SK-N-SH treated with all-trans-retinoic acid at 6 μM for 48 hours (cell line): ENCODE measurements around the gene EHMT2.
"Not testable (repeated sequence)": the region's sequence is repeated elsewhere in the genome, so short reads cannot be mapped to it uniquely, and the experiment has no call there.

Source experiments
- ATAC-seq: fragments of 200-7000 bp; cut with Tn5 transposase; 3 replicates; pipeline ENCODE4 v1.9.1; 2020; ENCODE audit warnings: mild to moderate bottlenecking, moderate library complexity
- ARNTL ChIP-seq: fragments of 450-650 bp; formaldehyde crosslinking; IDR thresholded peaks from 2 replicates; pipeline ENCODE4 v1.5.0; 2020; ENCODE audit warnings: low read depth, mild to moderate bottlenecking, moderate library complexity, borderline replicate concordance
- BACH2 ChIP-seq: fragments of 250-450 bp; sonication (Bioruptor Pico); IDR thresholded peaks from 2 replicates; pipeline ENCODE4 v1.9.0; 2021; ENCODE audit warnings: mild to moderate bottlenecking, borderline replicate concordance
- CSDC2 ChIP-seq: fragments of 250-450 bp; sonication (Bioruptor Pico); IDR thresholded peaks from 2 replicates; pipeline ENCODE4 v1.5.0; 2020; ENCODE audit warnings: mild to moderate bottlenecking, moderate library complexity
- ESRRG ChIP-seq: fragments of 250-450 bp; sonication (Bioruptor Pico); IDR thresholded peaks from 2 replicates; pipeline ENCODE4 v1.6.1; 2021; ENCODE audit warnings: mild to moderate bottlenecking
- GLIS3 ChIP-seq: fragments of 250-450 bp; sonication (Bioruptor Pico); IDR thresholded peaks from 2 replicates; pipeline ENCODE4 v1.5.0; 2020; ENCODE audit warnings: mild to moderate bottlenecking, moderate library complexity
- ISL1 ChIP-seq: fragments of 250-450 bp; sonication (Bioruptor Pico); IDR thresholded peaks from 2 replicates; pipeline ENCODE4 v2.1.2; 2022; ENCODE audit warnings: mild to moderate bottlenecking, moderate library complexity
- OSR1 ChIP-seq: fragments of 250-450 bp; sonication (Bioruptor Pico); IDR thresholded peaks from 2 replicates; pipeline ENCODE4 v1.8.0; 2022; ENCODE audit warnings: moderate library complexity, mild to moderate bottlenecking, inconsistent platforms
- PPARA ChIP-seq: fragments of 250-450 bp; sonication (Bioruptor Pico); IDR thresholded peaks from 2 replicates; pipeline ENCODE4 v1.5.0; 2020; ENCODE audit warnings: mild to moderate bottlenecking, borderline replicate concordance
- RARB ChIP-seq: fragments of 250-450 bp; sonication (Bioruptor Pico); IDR thresholded peaks from 2 replicates; pipeline ENCODE4 v1.8.0; 2021; ENCODE audit warnings: mild to moderate bottlenecking, moderate library complexity
- SNAI2 ChIP-seq: fragments of 250-450 bp; sonication (Bioruptor Pico); IDR thresholded peaks from 2 replicates; pipeline ENCODE4 v1.5.0; 2020; ENCODE audit warnings: mild to moderate bottlenecking, moderate library complexity
- TCF4 ChIP-seq: fragments of 250-450 bp; sonication (Bioruptor Pico); IDR thresholded peaks from 2 replicates; pipeline ENCODE4 v1.8.0; 2021; ENCODE audit warnings: mild to moderate bottlenecking, moderate library complexity, borderline replicate concordance
- TOX ChIP-seq: fragments of 250-450 bp; sonication (Bioruptor Pico); IDR thresholded peaks from 2 replicates; pipeline ENCODE4 v1.8.0; 2021; ENCODE audit warnings: mild to moderate bottlenecking, moderate library complexity, borderline replicate concordance
- ZC3H10 ChIP-seq: fragments of 250-450 bp; sonication (Bioruptor Pico); IDR thresholded peaks from 2 replicates; pipeline ENCODE4 v1.5.1; 2021; ENCODE audit warnings: mild to moderate bottlenecking, moderate library complexity
- ZFP3 ChIP-seq: fragments of 250-450 bp; sonication (Bioruptor Pico); IDR thresholded peaks from 2 replicates; pipeline ENCODE4 v1.5.0; 2020; ENCODE audit warnings: mild to moderate bottlenecking, moderate library complexity
- ZFP30 ChIP-seq: fragments of 450-650 bp; formaldehyde crosslinking; IDR thresholded peaks from 2 replicates; pipeline ENCODE4 v1.5.0; 2022; ENCODE audit warnings: mild to moderate bottlenecking, moderate library complexity
- ZNF565 ChIP-seq: fragments of 450-650 bp; formaldehyde crosslinking; conservative IDR thresholded peaks from 2 replicates; pipeline ENCODE4 v1.5.0; 2020; ENCODE audit warnings: low read depth, mild to moderate bottlenecking, moderate library complexity
- ZNF70 ChIP-seq: fragments of 450-650 bp; formaldehyde crosslinking; IDR thresholded peaks from 2 replicates; pipeline ENCODE4 v1.5.0; 2020; ENCODE audit warnings: mild to moderate bottlenecking, moderate library complexity
- TF ChIP-seq, protein P1 (sequence below): fragments of 250-450 bp; sonication (Bioruptor Pico); IDR thresholded peaks from 2 replicates; pipeline ENCODE4 v1.8.0; 2021; ENCODE audit warnings: low read depth, mild to moderate bottlenecking, moderate library complexity, borderline replicate concordance
- TF ChIP-seq, protein P2 (sequence below): fragments of 250-450 bp; sonication (Bioruptor Pico); IDR thresholded peaks from 2 replicates; pipeline ENCODE4 v1.5.0; 2020; ENCODE audit warnings: mild to moderate bottlenecking, moderate library complexity
- TF ChIP-seq, protein P3 (sequence below): fragments of 250-450 bp; sonication (Bioruptor Pico); IDR thresholded peaks from 2 replicates; pipeline ENCODE4 v1.5.1; 2021; ENCODE audit warnings: mild to moderate bottlenecking, moderate library complexity
- TF ChIP-seq, protein P4 (sequence below): fragments of 250-450 bp; sonication (Bioruptor Pico); IDR thresholded peaks from 2 replicates; pipeline ENCODE4 v1.5.1; 2020; ENCODE audit warnings: low read depth, mild to moderate bottlenecking, moderate library complexity
- TF ChIP-seq, protein P5 (sequence below): fragments of 250-450 bp; sonication (Bioruptor Pico); IDR thresholded peaks from 2 replicates; pipeline ENCODE4 v1.8.0; 2020; ENCODE audit warnings: mild to moderate bottlenecking, moderate library complexity, borderline replicate concordance

Gene EHMT2

DNA sequence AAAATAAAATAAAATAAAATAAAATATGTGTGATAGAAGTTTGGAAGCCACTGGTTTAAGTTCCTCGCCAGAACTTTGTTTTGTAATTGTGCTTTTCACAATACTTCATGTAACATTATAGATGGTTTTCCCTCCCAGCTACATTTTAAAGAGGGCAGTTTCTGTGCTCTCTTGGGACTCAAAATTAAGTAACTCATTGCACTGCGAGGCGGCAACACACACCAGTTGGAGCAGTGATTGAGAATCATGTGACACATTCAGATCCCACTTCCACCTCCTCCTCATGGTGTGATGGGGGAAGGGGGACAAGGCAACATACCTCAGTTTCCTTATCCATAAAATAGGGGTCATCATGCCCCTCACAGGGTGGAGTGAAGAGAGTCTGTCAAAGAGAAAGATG, 37.5 kb upstream of the EHMT2 start:
- no peak for ATAC-seq
- TF ChIP-seq, protein P1, sequence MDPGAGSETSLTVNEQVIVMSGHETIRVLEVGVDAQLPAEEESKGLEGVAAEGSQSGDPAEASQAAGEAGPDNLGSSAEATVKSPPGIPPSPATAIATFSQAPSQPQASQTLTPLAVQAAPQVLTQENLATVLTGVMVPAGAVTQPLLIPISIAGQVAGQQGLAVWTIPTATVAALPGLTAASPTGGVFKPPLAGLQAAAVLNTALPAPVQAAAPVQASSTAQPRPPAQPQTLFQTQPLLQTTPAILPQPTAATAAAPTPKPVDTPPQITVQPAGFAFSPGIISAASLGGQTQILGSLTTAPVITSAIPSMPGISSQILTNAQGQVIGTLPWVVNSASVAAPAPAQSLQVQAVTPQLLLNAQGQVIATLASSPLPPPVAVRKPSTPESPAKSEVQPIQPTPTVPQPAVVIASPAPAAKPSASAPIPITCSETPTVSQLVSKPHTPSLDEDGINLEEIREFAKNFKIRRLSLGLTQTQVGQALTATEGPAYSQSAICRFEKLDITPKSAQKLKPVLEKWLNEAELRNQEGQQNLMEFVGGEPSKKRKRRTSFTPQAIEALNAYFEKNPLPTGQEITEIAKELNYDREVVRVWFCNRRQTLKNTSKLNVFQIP (CRISPR knock-in tag): no peak
- TF ChIP-seq, protein P2, sequence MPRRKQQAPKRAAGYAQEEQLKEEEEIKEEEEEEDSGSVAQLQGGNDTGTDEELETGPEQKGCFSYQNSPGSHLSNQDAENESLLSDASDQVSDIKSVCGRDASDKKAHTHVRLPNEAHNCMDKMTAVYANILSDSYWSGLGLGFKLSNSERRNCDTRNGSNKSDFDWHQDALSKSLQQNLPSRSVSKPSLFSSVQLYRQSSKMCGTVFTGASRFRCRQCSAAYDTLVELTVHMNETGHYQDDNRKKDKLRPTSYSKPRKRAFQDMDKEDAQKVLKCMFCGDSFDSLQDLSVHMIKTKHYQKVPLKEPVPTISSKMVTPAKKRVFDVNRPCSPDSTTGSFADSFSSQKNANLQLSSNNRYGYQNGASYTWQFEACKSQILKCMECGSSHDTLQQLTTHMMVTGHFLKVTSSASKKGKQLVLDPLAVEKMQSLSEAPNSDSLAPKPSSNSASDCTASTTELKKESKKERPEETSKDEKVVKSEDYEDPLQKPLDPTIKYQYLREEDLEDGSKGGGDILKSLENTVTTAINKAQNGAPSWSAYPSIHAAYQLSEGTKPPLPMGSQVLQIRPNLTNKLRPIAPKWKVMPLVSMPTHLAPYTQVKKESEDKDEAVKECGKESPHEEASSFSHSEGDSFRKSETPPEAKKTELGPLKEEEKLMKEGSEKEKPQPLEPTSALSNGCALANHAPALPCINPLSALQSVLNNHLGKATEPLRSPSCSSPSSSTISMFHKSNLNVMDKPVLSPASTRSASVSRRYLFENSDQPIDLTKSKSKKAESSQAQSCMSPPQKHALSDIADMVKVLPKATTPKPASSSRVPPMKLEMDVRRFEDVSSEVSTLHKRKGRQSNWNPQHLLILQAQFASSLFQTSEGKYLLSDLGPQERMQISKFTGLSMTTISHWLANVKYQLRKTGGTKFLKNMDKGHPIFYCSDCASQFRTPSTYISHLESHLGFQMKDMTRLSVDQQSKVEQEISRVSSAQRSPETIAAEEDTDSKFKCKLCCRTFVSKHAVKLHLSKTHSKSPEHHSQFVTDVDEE (CRISPR knock-in tag): no peak
- TF ChIP-seq TCF4 (no peak), ISL1 (CRISPR knock-in tag) (no peak), BACH2 (CRISPR knock-in tag) (no peak), ESRRG (no peak), ZFP3 (no peak), GLIS3 (no peak), PPARA (CRISPR knock-in tag) (no peak), ZNF70 (CRISPR knock-in tag) (no peak), ZFP30 (no peak), OSR1 (no peak), ZNF565 (CRISPR knock-in tag) (no peak), TOX (no peak), ARNTL (CRISPR knock-in tag) (no peak), CSDC2 (CRISPR knock-in tag) (no peak), RARB (CRISPR knock-in tag) (no peak)
- TF ChIP-seq, protein P3, sequence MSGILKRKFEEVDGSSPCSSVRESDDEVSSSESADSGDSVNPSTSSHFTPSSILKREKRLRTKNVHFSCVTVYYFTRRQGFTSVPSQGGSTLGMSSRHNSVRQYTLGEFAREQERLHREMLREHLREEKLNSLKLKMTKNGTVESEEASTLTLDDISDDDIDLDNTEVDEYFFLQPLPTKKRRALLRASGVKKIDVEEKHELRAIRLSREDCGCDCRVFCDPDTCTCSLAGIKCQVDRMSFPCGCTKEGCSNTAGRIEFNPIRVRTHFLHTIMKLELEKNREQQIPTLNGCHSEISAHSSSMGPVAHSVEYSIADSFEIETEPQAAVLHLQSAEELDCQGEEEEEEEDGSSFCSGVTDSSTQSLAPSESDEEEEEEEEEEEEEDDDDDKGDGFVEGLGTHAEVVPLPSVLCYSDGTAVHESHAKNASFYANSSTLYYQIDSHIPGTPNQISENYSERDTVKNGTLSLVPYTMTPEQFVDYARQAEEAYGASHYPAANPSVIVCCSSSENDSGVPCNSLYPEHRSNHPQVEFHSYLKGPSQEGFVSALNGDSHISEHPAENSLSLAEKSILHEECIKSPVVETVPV: no peak
- TF ChIP-seq, protein P4, sequence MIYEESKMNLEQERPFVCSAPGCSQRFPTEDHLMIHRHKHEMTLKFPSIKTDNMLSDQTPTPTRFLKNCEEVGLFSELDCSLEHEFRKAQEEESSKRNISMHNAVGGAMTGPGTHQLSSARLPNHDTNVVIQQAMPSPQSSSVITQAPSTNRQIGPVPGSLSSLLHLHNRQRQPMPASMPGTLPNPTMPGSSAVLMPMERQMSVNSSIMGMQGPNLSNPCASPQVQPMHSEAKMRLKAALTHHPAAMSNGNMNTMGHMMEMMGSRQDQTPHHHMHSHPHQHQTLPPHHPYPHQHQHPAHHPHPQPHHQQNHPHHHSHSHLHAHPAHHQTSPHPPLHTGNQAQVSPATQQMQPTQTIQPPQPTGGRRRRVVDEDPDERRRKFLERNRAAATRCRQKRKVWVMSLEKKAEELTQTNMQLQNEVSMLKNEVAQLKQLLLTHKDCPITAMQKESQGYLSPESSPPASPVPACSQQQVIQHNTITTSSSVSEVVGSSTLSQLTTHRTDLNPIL (CRISPR knock-in tag): no peak
- TF ChIP-seq, protein P5, sequence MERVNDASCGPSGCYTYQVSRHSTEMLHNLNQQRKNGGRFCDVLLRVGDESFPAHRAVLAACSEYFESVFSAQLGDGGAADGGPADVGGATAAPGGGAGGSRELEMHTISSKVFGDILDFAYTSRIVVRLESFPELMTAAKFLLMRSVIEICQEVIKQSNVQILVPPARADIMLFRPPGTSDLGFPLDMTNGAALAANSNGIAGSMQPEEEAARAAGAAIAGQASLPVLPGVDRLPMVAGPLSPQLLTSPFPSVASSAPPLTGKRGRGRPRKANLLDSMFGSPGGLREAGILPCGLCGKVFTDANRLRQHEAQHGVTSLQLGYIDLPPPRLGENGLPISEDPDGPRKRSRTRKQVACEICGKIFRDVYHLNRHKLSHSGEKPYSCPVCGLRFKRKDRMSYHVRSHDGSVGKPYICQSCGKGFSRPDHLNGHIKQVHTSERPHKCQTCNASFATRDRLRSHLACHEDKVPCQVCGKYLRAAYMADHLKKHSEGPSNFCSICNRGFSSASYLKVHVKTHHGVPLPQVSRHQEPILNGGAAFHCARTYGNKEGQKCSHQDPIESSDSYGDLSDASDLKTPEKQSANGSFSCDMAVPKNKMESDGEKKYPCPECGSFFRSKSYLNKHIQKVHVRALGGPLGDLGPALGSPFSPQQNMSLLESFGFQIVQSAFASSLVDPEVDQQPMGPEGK (CRISPR knock-in tag): no peak

DNA sequence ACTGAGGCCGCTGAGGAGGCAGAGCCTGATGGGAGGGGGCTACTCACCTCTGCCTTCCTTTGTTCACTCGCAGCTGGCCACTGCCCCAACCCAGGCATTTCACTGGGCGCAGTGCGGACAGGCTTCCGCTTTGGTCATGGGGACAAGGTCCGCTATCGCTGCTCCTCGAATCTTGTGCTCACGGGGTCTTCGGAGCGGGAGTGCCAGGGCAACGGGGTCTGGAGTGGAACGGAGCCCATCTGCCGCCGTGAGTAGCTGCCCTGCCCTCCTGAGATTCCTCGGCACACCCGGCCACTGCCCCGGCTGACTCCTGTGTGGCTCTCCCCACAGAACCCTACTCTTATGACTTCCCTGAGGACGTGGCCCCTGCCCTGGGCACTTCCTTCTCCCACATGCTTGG, 36.0 kb upstream of the EHMT2 start:
- ATAC-seq: no peak
- TF ChIP-seq CSDC2 (CRISPR knock-in tag) (no peak), RARB (CRISPR knock-in tag) (no peak), ZFP3 (no peak), ESRRG (no peak), ARNTL (CRISPR knock-in tag) (no peak), TOX (no peak), ZC3H10 (CRISPR knock-in tag) (no peak), ZNF70 (CRISPR knock-in tag) (no peak), ZFP30 (no peak), SNAI2 (CRISPR knock-in tag) (no peak)
- TF ChIP-seq, protein P1 (CRISPR knock-in tag): no peak
- TF ChIP-seq, protein P3: no peak
- TF ChIP-seq, protein P2 (CRISPR knock-in tag): no peak

DNA sequence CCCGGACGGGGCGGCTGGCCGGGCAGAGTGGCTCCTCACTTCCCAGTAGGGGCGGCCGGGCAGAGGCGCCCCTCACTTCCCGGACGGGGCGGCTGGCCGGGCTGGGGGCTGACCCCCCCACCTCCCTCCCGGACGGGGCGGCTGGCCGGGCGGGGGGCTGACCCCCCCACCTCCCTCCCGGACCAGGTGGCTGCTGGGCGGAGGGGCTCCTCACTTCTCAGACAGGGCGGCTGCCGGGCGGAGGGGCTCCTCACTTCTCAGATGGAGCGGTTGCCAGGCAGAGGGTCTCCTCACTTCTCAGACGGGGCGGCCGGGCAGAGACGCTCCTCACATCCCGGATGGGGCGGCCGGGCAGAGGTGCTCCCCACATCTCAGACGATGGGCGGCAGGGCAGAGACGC, 34.6 kb upstream of the EHMT2 start:
- not testable (repeated sequence) for ATAC-seq
